ENCODE data around the gene HOOK1.
"Not testable (repeated sequence)": the region's sequence is repeated elsewhere in the genome, so short reads cannot be mapped to it uniquely, and the experiment has no call there.

Gene HOOK1

GRCh38 chr1:59885160-59885832 lies 70.5 kb downstream of the HOOK1 start:
- no peak for DNase-seq (ENCODE audit: low spot score)

- no peak for DNase-seq (ENCODE audit: low spot score)
Observed at GRCh38 chr1:59892841-59893811, 78.4 kb downstream of the HOOK1 start.

- no peak for DNase-seq (ENCODE audit: low spot score)
Observed at GRCh38 chr1:59897165-59897564, 82.4 kb downstream of the HOOK1 start.

DNA sequence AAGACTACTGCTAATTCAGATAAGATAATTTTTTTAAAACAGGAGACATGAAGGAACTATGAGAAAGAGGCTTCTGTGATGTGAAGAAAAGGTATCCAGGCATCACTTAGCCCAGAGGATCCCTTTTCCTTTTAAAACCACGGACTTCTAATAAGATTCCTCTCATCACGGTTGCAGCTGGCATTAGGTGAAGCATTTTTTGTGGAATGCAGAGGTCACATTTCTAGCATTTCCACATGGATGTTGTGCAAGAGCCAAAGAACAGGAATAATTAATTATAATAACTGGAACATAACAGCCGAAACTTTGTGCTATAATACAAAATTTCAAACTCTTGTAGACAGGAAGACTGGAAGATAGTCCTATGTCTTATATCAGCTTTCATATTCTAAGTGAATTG lies 84.2 kb downstream of the HOOK1 start:
- DNase-seq (ENCODE audit: low spot score) = no peak

DNA sequence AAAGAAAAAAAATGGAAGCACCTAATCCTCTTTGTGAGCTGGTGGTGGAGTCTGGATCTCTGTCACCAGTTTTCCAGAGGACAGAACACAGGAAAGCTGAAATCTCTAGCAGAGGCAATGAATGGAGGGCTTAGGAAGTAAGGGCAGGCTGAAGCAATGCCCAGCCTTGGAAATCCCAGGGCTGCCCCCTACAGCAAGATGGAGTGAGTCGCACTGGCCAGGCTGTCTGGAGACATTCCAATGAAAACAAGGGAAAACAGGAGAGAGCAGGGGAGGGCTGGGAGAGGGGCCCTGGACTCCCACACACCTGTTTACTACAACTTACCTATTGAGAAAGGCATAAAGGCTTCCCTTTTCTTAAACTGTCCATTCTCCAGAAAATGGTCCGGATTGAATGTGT lies 85.9 kb downstream of the HOOK1 start:
- no peak for DNase-seq (ENCODE audit: low spot score)

DNA sequence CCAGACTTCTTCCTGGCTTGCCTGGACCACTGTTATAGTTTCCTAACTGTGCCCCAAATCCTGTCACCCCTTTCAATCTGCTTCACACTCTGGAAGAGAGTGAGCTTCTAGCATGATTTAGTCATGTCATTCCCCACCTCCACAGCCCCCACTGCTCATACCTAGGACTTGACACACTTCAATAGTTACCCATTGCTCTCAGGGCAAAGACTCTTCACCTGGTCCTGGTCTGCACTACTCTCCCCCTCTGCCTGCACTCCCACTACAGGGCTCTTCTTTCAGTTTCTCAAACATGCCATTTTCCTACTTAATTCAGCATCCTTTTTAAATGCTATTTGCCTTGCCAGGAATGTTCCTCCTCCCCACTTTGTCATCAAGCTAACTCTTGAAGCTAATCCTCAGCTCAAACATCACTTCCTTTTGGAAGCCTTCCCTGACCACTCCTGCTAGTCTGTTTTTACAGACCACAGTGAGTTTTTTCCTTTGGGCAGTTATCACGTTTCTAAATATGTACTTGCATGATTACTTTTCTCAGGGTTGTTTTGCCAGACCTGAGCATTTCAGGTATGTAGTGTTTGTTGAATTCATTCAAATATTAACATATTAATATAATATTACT lies 87.1 kb downstream of the HOOK1 start:
- no peak for DNase-seq (ENCODE audit: low spot score)

- peak; percentile 46 for DNase-seq (ENCODE audit: low spot score)
Observed at GRCh38 chr1:59903141-59903754, 88.5 kb downstream of the HOOK1 start.

DNA sequence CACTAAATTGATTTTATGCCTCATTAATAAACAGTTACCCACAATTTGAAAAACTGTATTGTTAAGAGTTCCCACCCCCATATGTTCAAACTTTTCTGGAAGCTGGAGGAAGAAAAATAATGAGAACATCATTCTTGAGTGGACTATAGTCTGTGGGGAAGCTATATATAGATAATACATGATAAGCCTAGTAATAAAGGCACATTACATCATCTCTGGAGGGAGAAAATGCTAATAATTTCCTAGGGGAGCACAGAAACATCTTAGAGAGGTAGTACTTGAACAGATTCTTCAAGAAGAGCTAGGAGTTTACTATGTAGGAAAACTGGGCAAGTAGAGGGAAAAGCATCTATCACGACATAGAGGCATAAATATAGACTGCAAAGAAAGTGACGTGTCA lies 92.2 kb downstream of the HOOK1 start:
- no peak for DNase-seq (ENCODE audit: low spot score)

- DNase-seq (ENCODE audit: low spot score) = no peak
Observed at GRCh38 chr1:59908084-59908483, 93.3 kb downstream of the HOOK1 start.

DNA sequence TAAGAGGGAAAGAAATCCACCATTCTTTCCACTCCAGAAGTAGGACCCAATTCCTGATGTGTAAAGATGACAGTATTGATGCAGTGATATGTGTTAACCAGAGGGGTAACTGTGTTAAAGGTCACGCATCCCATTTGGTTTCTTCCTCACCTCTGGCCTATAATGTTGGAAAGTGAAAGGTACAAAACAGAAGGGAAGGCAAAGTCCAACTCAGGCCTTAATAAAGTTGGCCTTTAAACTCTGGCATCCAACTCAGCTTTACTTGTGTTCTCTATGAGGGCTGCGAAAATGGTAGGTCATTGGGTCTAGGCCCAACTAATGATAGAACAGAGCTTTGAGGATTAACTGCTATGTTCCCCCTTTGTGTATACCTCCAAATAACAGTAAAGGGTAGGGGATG lies 93.9 kb downstream of the HOOK1 start:
- DNase-seq (ENCODE audit: low spot score) = no peak

GRCh38 chr1:59914791-59915286 lies 100.1 kb downstream of the HOOK1 start:
- not testable (repeated sequence) for DNase-seq (ENCODE audit: low spot score)

DNA sequence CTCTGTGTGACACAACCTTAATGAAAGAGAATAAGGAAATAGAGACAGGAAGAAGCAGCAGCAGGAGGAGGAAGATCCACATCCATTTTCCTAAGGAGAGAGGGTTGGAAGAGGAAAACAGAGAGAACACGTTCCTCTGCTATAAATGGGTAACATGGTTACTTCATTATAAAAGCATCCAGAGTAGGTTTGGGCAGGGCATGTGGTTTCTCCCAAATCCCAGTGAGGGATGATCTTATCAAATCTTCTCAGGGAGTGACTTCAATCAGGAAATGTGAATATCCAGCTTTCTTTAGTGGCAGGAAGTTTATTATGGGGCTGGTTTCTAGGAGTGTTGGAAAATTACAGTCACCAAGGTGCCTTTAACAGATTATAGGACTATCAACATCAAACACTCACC lies 100.8 kb downstream of the HOOK1 start:
- no peak for DNase-seq (ENCODE audit: low spot score)

- no peak for DNase-seq (ENCODE audit: low spot score)
Observed at GRCh38 chr1:59917026-59917784, 102.5 kb downstream of the HOOK1 start.

- DNase-seq (ENCODE audit: low spot score) = no peak
Observed at GRCh38 chr1:59917785-59918180, 103.0 kb downstream of the HOOK1 start.

GRCh38 chr1:59919746-59920145 lies 105.0 kb downstream of the HOOK1 start:
- no peak for DNase-seq (ENCODE audit: low spot score)

DNA sequence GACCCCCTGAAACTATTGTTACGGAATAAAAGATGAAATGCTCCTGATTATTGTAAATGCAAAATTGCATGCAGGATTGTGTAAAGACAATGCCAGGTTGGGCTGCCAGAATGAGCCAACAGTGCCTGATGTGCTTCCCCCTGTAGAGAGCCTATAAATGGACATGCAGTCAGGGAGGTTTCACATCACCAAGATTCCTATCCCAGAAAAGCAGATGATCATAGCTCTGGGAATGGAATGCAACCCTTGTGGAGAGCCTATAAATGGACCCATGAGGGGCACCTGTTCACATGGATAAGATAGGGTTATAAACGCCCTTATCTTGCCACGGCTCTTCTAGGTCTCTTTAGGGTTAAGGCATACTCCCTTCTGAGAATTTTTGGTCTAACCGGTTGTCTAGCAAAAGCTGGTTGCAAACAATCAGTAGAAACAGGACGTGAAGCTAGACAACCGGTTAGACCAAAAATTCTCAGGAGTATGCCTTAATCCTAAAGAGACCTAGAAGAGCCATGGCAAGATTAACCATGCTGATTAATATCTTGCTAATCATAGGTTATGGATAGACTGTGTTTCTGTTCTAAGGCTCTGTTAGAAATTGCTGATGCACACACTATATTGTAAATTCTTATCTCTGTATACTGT lies 106.6 kb downstream of the HOOK1 start:
- not testable (repeated sequence) for DNase-seq (ENCODE audit: low spot score)

GRCh38 chr1:59924653-59925052 lies 109.9 kb downstream of the HOOK1 start:
- DNase-seq (ENCODE audit: low spot score) = no peak

Measured in AG20443 (cell line).